ENCODE results near the gene EEF1E1.

DNA sequence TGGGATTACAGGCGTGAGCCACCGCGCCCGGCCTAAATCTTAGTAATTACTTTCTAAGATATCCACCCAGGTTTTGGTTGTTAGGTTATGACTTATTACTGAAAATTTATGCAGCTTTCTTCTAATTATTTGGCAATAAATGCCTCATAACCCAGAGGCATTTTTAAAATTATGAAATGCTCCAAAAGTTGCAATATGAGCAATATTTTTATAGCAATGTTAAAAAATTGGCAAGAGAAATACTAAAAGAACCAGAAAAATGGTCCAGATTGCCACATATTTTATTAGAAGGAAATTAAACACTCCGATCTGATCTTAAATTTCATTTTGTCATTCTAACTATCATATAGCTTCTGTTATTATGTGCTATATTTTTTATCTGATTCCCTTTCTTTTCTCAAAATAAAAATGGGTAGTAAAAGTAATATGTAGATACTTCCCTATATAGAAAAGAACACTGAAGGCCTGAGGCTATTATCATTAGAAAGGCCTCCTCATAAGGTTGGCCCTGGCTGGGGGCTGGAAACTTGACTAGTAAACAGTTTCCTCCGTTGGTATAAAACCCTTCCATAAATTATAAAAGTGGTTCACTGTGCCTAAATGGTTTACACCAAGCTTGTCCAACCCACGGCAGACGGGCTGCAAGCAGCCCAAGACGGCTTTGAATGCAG is 60.3 kb downstream of the EEF1E1 start:
- TF ChIP-seq, protein P1, sequence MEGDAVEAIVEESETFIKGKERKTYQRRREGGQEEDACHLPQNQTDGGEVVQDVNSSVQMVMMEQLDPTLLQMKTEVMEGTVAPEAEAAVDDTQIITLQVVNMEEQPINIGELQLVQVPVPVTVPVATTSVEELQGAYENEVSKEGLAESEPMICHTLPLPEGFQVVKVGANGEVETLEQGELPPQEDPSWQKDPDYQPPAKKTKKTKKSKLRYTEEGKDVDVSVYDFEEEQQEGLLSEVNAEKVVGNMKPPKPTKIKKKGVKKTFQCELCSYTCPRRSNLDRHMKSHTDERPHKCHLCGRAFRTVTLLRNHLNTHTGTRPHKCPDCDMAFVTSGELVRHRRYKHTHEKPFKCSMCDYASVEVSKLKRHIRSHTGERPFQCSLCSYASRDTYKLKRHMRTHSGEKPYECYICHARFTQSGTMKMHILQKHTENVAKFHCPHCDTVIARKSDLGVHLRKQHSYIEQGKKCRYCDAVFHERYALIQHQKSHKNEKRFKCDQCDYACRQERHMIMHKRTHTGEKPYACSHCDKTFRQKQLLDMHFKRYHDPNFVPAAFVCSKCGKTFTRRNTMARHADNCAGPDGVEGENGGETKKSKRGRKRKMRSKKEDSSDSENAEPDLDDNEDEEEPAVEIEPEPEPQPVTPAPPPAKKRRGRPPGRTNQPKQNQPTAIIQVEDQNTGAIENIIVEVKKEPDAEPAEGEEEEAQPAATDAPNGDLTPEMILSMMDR (IDR thresholded peaks at IDR 0.05), result no peak
- no peak for TF ChIP-seq EZH2phosphoT487 (IDR thresholded peaks at IDR 0.05)

Measured in neural progenitor cell (in vitro differentiated cells).